NCI-H146 treated with DMSO at 0.1 percent for 48 hours (cell line): ENCODE results near the gene ENG.
"Not testable (repeated sequence)": the region's sequence is repeated elsewhere in the genome, so short reads cannot be mapped to it uniquely, and the experiment has no call there.

Experiments used
- DNase-seq: peaks from one replicate; lab custom pipeline; 2025; ENCODE audit not compliant: unreplicated experiment; lab: John Stamatoyannopoulos, UW

Gene ENG

GRCh38 chr9:127854184-127854806 is at the start of gene ENG:
TSS of gene ENG (minus strand) at chr9:127854658. CDS start at chr9:127854355, 303 bp downstream.
- no peak for DNase-seq

DNA sequence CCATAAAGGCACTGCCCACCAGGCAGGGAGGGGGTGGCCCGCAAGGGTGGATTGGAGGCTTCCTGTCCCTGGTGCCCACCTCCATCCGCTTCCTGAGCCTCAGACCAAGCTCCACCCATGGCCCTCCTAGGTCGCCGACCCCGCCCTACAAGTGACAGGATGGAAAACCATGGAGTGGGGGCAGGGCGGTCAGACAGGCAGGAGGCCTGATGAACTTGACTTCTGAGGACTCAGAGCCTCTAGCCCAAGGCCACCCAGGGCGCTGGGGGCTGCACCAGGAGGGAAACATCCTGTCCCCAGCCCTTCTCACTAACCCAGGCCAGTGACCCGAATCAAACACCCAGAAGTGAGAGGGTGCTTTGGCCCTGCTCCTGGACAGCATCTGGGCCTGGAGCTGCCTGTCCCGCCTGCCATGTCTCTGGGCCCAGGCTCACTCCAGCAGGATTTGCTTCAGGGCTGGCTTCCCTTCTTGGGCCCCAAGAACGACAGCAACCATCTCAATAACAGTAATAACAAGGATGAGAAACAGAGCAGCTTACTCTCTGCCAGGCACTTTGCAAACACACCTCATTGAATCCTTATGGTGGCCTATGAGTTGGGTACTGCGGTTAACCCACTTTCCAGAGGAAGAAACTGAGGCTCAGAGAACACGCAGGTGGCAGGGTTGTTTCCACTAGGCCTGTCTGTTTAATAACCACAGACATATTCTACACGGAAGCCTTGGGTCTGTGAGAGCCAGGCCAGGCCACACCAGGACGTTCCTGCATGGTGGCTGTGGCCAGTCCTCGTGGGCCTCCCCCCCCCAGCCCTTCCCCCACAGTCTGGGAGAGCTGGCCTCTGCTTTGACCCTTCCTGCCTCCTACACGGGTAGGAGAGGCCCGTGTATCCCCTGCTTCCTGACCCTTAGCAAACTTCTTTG is 49.4 kb upstream of the ENG start:
- no peak for DNase-seq

- no peak for DNase-seq
These were observed 44.9 kb upstream of the ENG start, which contains the start of gene ST6GALNAC6 for GRCh38 chr9:127899128-127899943. TSS of gene ST6GALNAC6 (minus strand) at chr9:127899603. CDS start at chr9:127897981, 1,622 bp downstream.

GRCh38 chr9:127898433-127899127 is 44.1 kb upstream of the ENG start:
- no peak for DNase-seq

DNA sequence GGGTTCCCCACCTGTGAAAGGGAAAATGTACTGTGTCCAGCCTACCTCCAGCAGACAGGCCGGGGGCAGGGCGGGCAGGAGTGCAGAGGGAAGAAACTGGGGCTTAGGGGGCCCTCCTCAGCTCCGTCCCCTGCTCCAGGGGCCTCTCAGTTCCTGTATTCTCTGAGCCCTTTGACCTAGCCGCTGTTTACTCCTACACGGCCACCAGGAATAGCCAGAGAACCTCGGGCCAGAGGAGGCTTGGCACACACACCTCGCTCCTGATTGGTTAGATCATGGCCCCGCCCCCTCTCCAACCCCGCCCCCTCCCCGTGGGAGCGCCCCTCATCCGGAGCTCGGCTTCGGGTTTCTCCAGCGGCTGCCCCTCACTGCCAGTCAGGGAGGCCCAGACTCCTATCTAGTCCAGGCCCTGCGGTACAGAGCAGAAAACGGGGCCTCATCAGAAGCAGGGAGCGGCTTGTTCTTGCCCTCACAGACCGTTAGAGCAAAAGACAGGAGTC is 42.8 kb upstream of the ENG start:
- no peak for DNase-seq

- no peak for DNase-seq
These were observed 42.1 kb upstream of the ENG start for GRCh38 chr9:127896395-127897192.

DNA sequence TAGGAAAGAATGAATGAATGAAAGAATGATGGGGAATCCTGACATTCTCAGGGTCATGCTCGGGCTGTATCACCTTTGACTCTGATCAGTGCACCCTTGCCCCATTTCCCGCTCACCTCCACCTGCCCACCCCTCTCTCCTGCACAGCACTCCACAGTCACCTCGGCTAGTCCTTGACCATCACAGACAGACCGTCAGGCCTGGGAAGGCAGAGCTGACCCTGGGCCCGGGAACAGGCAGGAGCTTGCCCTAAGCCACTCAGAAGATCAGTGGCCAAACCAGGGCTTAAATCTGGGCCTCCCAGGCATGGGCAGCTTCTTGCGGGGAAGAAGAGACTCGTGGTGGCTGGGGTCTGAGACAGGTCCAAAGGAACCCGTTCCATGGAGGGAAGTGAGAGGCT is 41.4 kb upstream of the ENG start:
- no peak for DNase-seq

DNA sequence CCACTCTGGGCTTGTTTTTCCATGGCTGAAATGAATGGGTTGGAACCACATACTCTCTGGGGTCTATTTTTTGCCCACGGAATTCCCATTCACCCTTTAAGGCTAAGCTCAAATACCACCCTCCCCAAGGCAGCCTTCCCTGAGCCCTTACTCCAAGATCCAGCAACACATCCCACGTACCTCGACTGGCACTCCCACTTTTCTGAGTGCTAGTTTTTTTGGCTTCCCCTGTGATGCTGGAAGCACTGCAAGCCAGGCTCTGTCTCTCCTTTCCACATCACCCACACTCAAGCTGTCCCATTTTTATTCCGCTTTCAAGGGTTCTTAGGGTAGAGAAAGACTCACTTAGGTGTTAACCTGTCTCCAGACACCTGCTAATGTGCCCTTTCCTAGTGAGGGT is 38.9 kb upstream of the ENG start:
- DNase-seq = no peak

- no peak for DNase-seq
These were observed 38.4 kb upstream of the ENG start for GRCh38 chr9:127892831-127893230.

- no peak for DNase-seq
These were observed 35.6 kb upstream of the ENG start for GRCh38 chr9:127890053-127890452.

- DNase-seq = no peak
These were observed 33.3 kb upstream of the ENG start for GRCh38 chr9:127887792-127888191.

GRCh38 chr9:127886401-127886972 is 32.0 kb upstream of the ENG start:
- DNase-seq = no peak

- no peak for DNase-seq
These were observed 31.2 kb upstream of the ENG start for GRCh38 chr9:127885508-127886281.

GRCh38 chr9:127884976-127885490 is 30.6 kb upstream of the ENG start:
- DNase-seq = no peak

- no peak for DNase-seq
These were observed 30.0 kb upstream of the ENG start for GRCh38 chr9:127884427-127884911.

- DNase-seq = no peak
These were observed 29.5 kb upstream of the ENG start for GRCh38 chr9:127883959-127884358.

GRCh38 chr9:127881715-127882114 is 27.3 kb upstream of the ENG start:
- DNase-seq = not testable (repeated sequence)

DNA sequence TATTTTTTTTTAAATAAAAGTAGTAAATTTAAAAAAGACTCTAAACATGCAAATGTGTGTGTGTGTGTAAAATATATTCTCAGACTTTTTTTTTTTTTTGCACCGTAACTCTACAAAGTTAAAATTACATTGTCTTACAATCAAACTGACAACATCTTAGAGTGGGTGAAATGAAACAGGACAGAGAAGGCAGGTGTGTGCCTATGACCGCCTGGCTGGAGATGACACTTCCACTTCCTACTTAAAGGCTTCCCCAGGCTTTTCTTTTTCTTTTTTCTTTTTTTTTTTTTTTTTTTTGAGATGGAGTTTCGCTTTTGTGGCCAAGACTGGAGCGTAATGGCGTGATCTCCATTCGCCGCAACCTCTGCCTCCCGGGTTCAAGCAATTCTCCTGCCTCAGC is 25.7 kb upstream of the ENG start:
- DNase-seq = no peak
